ENCODE results near the gene TIFAB.

Gene TIFAB

DNA sequence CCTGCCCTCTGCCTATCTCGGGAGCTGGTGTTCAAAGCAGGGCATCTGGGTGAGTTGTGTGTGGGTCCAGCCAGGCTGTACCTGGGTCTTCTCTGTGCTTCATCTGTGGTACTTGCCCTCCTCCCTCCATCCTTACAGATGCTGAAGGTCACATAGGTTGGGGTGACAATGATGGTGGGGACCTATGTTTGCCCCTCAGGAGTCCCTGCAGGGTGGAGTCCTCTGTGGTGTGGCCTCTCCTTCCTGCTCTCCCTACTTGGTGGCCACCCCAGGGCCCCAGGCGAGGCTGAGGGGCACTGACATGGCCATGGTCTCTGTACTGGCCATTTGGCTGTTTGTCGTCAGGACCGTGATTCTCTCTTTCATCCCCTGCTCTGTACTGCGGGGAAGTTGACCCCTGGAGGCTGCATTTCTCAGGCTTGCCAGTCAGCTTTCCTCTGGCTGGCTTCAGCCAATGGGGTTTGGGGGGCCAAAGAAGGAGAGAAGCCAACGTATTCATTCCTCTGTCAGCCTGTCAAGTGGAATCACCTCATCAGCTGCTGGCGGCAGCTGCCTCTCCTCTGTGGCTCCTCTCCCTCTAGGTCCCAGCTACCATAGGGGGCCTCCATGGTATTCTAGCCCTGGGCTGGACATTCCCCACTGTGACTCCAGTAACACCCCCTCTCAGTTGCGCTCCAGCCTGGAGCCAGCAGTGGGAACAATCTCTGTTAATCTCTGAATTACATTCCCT lies 9.6 kb downstream of the TIFAB start:
- DNase-seq (ENCODE audit: low read depth) = no peak

DNA sequence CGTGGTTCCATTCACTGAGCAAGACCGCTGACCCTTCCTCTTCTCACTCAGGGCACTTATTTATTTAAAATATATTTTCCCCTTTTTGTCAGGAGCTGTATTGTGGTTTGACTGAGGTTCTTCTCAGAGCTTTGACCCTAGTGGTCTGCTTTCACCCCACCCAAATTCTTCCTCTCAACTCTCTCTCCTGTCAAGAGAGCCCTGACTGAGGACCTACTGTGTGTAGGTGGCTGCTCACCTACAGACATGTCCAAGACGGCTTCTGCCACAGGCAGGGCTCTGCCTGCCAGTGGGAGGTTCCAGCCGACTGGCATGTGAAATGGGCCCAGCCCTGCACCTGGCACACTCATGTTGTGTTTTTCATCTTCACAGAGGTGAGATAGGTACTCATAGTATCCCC lies 10.2 kb downstream of the TIFAB start:
- no peak for DNase-seq (ENCODE audit: low read depth)

DNA sequence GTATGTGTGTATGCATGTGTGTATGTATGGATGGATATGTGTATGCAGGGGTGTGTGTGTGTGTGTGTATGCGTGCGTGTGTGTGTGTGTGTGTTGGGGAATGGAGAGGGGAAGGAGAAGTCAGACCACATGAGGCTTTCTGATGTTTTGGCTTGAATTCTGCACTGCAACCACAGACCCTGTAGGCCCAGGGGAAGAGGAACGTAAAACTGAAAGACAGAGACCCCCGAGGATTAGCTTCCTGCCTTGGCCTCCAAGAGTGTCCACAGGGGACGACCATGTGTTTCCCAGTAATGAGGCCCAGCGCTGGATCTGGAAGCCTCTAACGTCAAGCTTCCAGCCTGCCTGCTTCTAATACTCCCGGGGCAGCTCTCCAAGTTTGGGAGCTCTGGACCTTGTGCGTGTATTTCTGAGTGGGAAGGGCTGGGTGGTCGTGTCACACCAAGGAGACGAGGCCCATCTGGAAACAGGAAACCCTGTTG lies 10.8 kb downstream of the TIFAB start:
- DNase-seq (ENCODE audit: low read depth) = no peak

DNA sequence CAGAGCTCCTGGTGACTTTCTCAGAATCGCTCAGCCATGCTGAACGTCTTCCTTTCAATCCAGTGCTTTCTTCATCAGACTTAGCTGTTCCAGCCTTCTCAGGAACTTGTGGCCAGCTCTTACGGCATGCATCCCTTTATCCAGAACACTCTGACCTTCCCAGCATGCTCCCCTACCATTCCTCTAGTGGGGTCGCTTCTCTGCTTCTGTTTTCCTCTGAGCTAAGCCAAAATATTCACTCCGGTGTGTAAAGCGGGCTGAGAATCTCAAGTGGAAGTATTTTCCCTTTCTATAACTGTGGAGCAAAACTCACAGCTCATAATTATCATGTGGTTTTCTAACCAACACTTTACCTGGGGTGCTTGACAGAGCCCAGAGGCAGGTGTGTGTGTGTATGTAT lies 11.2 kb downstream of the TIFAB start:
- no peak for DNase-seq (ENCODE audit: low read depth)

DNA sequence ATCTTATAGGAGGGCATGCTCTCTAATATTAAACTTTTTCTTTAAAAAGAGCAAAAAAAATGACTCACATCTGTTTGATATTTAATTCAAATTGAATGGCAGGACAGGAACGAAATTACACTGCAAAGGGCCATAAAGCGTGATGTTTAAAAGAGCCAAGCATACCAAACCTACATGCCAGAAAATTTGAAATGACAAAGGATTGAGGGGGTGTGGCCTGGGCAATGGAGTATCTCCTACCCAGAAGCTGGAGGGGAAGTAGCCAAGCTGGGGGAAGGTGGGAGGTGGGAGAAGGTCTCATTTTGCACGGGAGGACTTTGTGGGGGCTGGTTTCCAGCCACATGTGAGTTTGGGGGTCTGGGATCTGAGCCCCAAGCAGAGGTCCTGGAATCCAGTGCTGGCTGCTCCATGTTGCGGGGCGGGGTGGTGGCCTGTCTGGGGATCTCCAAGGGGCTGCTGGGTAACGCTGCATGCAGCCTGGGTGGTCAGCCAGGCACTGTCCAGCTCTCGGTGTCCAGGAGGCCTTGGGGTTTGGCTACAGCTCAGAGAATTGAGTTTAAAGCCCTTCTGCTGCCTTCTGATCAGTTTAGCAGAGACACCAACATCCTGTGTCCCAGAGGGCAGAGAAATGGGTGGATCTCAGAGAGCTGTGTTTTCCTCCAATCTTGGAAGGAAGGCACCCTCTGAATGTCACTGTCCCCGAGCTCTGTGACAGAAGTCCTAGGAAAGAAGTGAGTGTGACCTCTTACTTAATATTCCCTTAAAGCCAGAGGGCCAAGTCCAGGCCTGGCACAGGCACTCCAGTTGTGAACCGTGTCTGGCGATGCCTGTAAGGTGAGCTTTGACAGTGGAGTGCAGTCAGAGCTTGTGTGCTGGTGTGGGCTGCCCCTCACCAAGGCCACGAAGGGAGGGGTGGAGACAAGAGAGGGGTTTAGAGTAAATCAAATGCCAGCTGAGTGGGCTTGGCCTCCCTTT lies 12.6 kb downstream of the TIFAB start:
- no peak for DNase-seq (ENCODE audit: low read depth)

DNA sequence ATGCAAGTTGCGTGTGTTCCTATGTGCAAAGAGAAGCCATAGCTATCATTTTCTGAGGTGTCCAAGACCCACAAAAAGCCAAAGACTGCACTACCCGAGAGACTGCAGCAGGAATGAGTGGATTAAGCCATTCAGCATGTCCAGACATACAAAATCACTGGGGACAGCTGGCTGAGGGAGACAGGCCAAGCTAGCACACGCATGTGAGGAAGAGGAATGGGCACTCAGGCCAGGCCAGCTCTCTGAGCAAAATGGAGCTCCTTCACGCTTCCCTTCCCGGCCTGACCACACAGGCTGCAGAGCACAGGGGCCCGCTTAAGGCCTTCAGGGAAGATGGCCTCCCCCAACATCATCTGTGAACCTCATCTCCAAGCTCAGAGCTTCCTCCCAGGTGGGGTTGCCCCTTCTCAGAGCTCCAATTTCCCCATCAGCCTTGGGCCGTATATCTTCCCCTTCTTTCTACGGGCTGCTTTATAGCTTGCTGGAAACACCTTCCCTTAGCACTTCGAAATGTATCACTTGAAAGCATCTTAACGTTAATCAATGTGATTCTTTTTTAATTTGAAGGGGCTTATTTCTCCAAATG lies 13.4 kb downstream of the TIFAB start:
- DNase-seq (ENCODE audit: low read depth) = no peak

DNA sequence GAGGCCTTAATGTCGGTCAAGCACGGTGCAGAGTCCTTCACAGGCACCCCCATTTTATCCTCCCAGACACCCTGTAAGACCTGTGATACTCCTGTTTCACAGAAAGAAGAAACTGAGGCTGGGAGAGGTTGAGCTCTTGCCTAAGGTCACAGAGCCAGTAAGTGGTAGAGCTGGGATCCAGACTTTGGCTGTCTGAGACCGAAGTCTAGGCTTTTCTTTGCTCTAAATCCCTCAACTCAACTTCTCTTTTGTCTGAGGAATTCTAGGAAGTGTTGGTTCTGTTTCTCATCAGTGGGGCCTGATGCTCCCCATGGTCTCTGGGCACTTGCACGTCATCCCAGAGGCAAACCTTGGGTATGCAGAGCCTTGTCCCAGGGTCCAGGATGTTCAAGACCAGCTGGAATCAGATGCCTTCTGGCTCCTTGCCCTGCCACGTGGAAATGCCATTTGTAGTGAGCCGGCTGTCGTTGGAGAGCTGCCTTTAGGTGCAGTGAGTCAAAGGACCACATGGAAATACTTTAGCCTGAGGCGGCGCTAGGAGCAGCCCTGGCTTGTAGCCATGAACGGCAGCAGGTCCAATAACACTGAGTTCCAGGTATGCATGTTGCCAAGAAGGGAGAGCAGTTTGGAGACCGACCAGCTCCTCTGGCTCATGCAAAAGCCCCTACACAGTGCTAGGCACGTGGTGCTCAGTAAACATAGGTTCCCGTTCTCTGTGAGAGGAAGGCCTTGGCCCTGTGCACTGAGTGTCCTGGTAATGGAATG lies 14.2 kb downstream of the TIFAB start:
- DNase-seq (ENCODE audit: low read depth) = no peak

DNA sequence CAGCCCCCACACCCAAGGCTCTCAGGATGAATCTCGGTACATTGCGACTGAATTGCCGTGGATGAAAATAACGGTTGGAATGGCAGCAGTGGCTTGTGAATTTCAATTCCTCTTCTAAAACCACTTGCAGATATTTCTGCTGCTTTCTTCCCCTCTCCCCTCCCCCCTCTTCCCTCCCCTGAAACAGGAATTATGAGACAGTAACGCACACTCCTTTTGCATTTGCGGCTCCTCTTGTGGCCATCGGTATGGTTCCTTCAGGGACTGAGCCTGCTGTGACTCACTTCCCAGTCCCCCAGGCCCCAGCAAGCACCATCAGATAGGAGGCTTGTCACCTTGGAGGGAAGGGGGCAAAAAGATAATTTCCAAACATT lies 14.7 kb downstream of the TIFAB start:
- no peak for DNase-seq (ENCODE audit: low read depth)

DNA sequence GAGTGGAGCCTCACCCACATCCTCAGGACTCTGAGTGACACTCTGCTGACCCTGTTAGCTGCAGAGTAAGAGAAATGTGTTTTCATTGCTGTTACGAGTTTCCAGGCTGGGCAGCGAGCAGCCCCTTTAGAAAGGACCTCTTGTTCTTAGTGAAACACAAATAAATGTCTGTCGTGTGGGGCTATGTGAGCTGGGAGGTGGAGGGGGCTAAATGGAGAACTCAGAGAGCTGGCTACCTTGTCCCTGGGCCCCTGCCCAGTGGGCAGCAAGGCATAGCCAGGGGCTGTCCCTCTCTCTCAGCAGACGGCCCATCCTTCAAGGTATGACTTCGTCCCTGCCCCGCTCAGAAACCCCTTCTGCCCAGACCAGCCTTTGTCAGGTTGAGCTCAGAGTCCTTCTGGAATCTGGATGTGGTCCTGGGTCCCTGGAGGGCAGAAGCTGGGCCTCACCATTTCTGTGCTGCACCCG lies 15.2 kb downstream of the TIFAB start:
- DNase-seq (ENCODE audit: low read depth) = no peak

DNA sequence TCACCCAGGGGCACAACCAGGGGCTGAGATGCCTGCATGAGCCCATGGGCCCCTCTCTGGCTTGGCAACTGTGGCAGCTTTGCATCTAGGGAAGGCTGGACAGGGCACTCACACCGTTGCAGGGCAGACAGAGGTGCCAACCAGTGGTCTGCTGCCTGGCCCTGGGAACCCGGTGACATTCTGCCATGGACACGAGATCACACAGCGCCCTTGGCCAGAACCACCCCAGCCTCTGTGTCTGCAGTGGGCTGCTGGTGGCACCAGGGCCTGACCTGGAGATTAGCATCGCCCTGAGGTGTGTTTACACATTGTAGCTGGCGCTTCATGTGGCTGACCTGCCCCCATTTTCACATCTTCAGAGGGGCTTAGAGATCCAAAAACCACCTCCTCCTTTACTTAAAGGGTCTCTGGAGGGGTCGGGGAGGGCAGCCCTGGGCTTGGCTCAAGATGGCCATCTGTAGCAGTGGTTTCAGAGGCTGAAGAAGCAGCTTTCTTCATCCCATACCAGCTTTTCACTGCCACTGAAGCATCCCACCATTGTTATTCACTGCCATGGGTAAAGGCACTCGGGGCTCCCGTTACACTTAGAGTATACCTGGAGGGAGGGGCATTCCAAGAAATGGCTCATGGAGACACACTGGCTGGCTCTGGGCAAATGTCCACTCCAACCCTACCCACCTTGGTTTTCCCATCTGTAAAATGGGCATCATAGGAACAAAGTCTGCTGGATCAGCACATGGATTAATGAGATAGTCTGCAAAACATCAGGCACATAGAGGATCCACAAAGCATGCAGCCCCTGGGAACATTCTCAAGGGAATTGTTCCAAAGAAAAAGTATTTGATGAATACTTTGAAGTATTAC lies 16.5 kb downstream of the TIFAB start:
- no peak for DNase-seq (ENCODE audit: low read depth)

DNA sequence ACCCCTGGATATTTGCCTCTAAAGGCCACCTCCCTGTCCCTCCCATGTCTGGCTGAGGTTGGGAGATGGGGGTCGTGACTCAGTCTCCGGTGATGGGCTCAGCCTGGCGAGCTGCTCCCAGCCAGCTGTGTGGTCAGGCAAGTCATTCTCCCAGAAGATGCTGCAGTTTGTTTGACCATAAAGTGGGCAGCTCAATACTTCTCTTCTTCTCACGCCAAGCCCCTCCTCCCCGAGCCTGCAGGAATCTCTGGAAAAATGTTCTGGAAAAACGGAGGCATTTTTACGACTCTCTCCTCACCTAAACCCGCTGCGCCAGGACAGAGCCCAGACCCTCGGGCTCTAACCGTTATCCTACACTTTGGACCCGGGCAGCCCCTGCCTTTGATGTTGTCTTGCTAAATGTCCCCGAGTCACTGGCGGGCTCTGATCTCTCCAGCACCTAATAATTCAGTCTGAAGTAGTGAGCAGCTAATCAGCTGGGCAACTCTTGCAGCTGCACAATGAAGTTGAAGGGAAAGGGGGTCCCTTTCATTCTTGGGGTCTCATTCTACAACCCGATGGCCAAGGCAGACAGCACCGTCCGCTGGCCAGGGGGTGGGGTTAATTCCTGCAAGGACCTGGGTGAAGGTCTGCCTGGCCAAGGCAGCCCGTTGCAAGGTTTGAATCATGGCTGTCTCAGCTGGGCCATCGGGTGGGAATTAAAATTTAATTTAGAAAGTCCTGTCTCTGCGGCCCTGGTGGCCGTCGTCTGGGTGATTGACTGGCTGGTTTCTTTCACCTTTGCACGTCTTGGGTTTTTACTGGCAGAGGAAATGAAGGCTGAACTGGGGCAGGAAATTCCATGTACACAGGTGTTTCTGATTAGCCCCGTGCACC lies 17.3 kb downstream of the TIFAB start:
- no peak for DNase-seq (ENCODE audit: low read depth)

DNA sequence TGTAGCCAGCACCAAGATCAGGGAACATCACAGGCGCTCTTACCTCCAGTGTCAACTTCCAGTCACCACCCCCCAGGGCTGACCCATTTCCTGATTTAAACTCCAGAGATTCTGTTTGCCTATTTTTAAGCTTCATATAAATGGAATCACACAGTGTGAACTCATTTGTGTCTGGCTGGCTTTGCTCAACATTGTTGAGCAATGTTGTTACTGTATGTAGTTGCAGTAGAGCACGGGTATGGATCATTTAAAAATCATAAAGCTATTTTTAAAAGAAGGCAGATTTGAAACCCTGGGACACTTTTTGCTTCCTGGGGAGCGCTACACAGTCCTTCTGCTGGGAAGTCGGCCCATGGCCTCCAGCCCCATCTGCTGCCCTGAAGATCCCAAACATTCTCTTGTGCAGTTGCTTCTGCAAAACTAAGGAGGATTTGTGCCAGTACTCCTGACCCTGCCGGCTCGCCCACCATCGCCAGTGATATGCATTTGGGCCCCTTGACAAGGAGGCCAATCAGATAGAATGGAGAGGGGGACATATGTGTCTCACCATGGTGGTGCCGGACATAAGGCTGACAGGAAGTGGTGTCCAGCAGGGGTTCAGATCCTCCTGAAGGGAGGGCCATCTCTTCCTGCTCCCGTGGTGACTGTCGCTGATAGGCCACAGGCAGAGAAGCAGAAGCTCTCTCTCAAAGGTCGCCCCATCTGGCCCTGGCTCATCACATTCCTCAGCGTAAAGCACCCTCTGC lies 18.3 kb downstream of the TIFAB start:
- no peak for DNase-seq (ENCODE audit: low read depth)

DNA sequence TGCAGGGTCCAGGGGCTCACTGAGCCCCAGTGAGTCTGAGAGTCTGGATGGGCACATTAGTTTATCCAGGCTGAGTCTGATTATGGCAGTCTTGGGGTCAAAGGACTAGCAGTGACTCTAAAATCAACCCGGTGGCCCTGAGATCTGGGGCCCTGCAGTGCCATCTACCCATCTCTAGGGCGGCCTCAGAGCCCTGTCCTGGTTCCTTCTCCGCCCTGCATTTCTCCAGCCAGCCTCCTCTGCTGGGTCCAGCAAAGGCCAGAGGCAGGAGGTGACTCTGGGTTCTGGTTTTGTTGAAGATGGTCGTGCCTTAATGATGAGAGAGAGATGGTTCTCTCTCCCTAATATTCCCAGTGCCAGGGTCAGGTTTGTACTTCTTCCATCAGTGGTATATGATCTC lies 20.0 kb downstream of the TIFAB start:
- DNase-seq (ENCODE audit: low read depth) = no peak

DNA sequence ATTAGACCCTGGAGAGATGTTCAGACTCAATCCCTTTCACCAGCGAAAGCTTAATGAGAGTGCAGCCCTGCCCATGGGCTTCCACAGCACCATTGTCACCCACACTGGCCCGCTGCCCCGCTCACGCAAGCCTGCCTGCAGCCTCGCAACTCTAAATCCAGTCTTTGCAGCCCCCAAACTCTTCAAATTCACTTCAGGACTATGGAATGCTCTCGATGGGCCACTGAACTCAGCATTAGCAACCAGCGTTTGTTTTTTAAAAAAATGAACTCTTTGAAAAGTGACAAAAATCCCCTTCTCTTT lies 22.1 kb downstream of the TIFAB start:
- DNase-seq (ENCODE audit: low read depth) = no peak

DNA sequence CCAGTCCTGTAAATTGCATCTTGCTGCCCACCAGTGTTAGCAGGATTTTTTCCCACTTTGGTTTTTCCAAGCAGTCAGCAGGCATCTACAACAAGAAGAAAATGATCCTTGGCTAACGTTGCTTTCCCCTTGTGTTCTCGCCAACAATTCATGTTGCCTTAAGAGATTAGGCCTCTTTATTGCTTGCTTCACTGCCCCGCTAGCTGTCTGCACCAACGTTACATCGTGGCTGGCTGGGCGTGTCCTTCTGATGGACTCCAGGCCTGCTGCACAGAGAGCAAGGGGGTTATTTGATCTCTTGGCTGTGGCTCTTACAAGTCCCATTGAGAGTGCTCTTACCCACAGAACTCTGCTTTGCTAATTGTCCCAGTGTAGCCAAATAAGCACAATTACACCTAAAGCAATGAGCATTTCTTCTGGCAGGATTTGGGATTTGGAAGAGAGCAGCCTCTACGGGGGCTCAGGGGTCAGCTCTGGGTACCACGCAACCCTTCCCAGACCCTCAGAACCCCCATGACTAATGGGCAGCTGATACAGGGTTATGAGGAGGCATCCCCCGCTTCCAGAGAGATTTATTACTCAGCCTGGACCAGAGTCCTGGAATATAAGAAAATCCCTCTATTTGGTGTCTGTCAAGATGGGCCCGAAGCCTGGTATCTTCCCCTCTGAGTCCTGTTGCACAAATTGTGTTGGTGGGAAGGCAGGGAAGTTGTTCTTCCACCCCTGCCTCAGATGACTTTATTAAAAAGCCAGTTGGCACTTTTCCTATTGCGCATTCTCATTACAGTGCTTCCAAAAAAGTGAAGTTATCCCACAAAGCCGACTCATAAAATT lies 22.6 kb downstream of the TIFAB start:
- DNase-seq (ENCODE audit: low read depth) = no peak

DNA sequence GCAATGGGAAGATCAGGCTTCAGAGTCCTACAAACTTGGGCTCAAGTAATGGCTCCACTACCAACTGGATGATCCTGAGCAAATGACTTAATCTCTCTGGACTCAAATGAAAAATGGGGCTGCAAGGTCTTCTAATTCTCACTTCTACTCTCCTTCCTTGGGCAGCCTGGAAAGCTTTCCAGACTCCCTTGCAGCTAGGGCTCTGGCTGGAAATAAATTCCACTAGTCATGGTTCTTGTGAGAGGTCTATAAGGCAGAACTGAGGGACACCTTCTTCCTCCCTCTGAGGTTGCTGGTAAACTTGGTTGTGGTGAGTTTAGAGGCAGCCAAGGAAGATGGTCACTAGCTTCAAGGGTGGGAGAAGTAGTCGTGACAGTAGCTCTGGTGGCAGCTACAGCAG lies 23.6 kb downstream of the TIFAB start:
- DNase-seq (ENCODE audit: low read depth) = no peak

DNA sequence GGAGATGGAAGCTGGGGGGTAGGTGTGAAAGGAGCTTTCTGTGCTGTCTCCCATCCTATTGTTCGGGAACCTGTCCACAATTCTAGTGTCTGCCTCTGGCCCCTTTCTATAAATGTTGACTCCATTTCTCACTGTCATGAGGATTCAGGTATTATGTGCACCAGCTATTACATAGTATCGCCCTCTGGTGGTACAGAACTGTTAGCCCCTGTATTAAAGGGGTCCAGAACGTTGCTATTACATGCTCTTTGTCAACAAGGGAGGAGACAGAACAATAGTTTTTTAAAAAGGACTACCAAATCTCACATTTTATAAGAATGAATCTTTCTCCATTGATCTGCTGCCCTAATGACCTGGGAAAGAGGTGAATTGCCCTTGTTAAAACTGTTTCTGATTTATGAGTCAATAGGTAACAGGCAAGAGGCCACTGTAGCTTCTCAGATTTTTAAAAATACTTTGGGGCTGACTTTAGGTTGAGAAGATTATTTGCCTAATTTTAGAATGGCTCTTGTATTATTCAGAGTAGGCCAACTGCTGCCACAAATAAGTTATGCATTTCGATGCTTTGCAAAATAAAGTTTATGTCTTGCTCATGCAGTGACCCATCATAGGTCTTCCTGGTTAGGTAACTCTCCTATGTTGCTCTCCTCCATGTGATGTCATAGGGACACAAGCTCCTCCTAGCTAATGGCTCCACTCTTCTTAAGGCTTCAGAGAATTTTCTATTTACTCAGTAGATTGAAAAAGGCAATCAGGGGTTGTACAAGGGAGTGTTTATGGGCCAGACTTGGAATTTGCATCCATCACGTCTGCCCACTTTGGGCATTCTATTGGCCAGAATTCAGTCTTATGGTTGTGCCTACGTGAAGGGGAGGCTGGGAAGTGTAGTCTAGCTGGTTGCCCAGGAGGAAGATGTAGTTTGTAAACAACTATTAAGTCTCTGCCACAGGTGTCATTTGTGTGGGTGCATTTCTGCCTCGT lies 25.8 kb downstream of the TIFAB start:
- no peak for DNase-seq (ENCODE audit: low read depth)

Measured in stimulated activated CD8-positive, alpha-beta memory T cell treated with anti-CD3 and anti-CD28 coated beads, Interleukin-15, amount 100 ng/mL, for 24 hours (primary cell).